Stimulated activated naive B cell treated with anti-CD40 and anti-IgM and Interleukin-4, amounts not matched to agents 10 μg/mL and 1 μg/mL and 100 μg/mL, for 72 hours (primary cell): ENCODE measurements around the gene FOXP1.

Experiments used
- ATAC-seq, 2 donors: fragments of 150-1000 bp; cut with Tn5 transposase; replicated peaks; 2 replicates each; pipeline ENCODE4 v1.10.0; 2021; ENCODE audit warnings: moderate library complexity in 1 of 2
- DNase-seq: peaks from one replicate; pipeline ENCODE4 v3.0.0; 2021
- H3K27ac Mint-ChIP-seq: one replicate; pipeline ENCODE4 v1.8.0; 2022; ENCODE audit warnings: mild to moderate bottlenecking, mixed read lengths
- H3K27me3 Mint-ChIP-seq, 2 donors: one replicate each; pipeline ENCODE4 v1.8.0; 2022; ENCODE audit warnings: mixed read lengths in 2 of 2
- H3K36me3 Mint-ChIP-seq, 2 donors: one replicate each; pipeline ENCODE4 v1.8.0; 2022; ENCODE audit warnings: mixed read lengths in 2 of 2, mild to moderate bottlenecking in 1 of 2
- H3K4me1 Mint-ChIP-seq, 2 donors: one replicate each; pipeline ENCODE4 v1.8.0; 2022; ENCODE audit warnings: mixed read lengths in 2 of 2, mild to moderate bottlenecking in 1 of 2
- H3K4me3 Mint-ChIP-seq, 2 donors: one replicate each; pipeline ENCODE4 v1.8.0; 2022; ENCODE audit warnings: mild to moderate bottlenecking in 2 of 2, mixed read lengths in 2 of 2, moderate library complexity in 1 of 2
- H3K9me3 Mint-ChIP-seq, 2 donors: one replicate each; pipeline ENCODE4 v1.8.0; 2022; ENCODE audit warnings: mixed read lengths in 2 of 2, mild to moderate bottlenecking in 1 of 2

The FOXP1 gene

DNA sequence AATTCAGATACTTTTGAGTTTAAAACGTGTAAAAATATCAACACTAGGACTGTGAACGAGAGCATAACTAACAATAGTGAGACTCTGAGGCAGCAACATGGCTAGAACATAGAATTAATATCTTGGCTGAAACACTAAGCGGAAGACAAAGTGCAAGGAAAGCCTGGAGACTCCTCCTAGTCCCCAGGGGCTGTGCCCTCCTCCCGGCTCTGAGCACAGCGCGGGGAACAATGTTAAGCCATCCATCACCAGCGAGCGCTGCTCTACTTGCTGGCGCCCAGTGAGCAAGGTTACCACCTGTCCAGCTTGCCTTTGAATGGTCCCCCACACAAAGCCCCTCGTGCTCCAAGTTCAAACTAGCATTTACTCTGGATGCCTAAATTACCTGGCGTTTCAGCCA, 436.9 kb downstream of the FOXP1 start:
- H3K4me1 Mint-ChIP-seq, result peaks cover 31 to 59% of the 10 kb centered on the region in 2 donors
- H3K9me3 Mint-ChIP-seq, result no peaks in the 10 kb centered on the region
- peak overlapping the region; percentile 42 for H3K27ac Mint-ChIP-seq
- no peaks in the 10 kb centered on the region for H3K27me3 Mint-ChIP-seq
- H3K4me3 Mint-ChIP-seq, result no peak overlapping the region
- H3K36me3 Mint-ChIP-seq, result peaks cover 25 to 30% of the 10 kb centered on the region in 2 donors
- DNase-seq (no peak), ATAC-seq (no peak)

DNA sequence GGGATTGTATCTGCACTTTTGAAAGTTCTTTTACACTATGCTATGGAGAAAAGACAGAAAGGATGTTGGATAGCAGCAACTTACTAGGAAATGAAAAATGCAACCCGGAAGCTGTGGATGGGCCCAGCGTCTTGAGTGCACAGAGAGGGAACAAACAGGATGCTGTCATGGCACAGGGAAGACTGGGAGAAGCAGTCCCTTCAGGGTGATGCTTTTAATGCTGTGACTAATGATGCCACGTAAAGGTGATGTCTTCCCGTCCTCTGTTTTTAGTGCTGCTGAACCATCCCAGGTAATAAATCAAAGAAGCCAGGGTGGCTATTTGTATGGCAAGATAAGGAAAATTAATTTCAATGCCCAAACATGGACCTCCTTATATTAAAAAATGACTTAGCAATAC, 437.6 kb downstream of the FOXP1 start:
- H3K9me3 Mint-ChIP-seq, result peaks cover 3 to 4% of the 10 kb centered on the region in 2 donors
- H3K4me3 Mint-ChIP-seq, result no peak overlapping the region
- peaks cover 29 to 33% of the 10 kb centered on the region in 2 donors for H3K36me3 Mint-ChIP-seq
- ATAC-seq, result no peak
- H3K27me3 Mint-ChIP-seq, result no peaks in the 10 kb centered on the region
- no peak for DNase-seq
- peaks cover 35 to 60% of the 10 kb centered on the region in 2 donors for H3K4me1 Mint-ChIP-seq
- peak overlapping the region; percentile 68 for H3K27ac Mint-ChIP-seq

DNA sequence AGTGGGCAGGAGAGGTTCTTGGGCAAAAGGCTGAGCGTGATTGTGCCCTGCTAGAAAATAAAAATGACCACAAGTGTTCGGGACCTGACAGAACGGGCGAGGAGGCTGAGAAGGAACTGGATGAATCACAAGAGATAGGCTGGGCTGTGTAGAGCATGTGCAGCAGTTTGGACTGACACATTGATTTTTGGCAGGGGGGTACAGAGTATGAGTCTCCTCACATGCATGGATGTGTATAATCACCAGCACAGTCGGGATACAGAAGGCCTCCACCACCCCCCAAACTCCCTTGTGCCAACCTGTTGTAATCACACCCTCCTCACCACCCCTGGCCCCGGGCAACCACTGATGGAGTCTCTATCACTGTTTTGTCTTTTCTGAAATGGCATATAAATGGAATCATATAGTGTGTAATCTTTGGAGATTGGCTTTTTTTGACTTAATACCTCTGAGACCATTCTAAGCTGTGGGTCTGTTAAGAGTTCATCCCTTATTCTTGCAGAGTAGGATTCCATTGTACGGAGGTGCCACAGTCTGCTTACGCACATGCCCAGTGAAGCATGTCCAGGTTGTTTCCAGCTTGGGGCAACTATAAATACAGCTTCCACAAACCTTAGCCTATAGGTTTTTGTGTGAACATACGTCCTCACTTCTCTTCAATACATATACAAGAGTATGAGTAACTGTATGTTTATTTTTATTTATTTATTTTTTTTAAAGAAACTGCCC, 438.8 kb downstream of the FOXP1 start:
- Mint-ChIP-seq H3K27ac (peak overlapping the region; percentile 73), H3K4me1 (peaks cover 35 to 51% of the 10 kb centered on the region in 2 donors), H3K27me3 (no peaks in the 10 kb centered on the region), H3K9me3 (peaks cover 3 to 4% of the 10 kb centered on the region in 2 donors), H3K36me3 (peaks cover 30 to 35% of the 10 kb centered on the region in 2 donors), H3K4me3 (no peak overlapping the region)
- ATAC-seq (peak; percentile 68 to 71), DNase-seq (no peak)

DNA sequence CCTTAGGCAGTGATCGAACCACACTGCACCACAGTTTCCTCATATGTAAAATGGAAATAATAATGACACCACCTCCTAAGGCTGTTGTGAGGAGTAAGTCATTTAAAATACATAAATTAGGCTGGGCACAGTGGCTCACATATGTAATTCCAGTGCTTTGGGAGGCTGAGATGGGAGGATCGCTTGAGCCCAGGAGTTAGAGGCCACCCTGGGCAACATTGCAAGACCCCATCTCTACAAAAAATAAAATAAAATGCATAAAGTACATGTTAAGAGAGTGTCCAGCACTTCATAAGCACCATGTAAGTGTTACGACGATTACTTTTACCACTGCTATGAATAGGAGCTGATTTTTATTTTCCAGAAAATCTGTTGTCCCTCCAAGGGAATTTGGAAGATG, 440.0 kb downstream of the FOXP1 start:
- Mint-ChIP-seq H3K9me3 (peaks cover 3 to 4% of the 10 kb centered on the region in 2 donors), H3K27me3 (no peaks in the 10 kb centered on the region), H3K4me3 (no peak overlapping the region), H3K4me1 (peaks cover 37 to 57% of the 10 kb centered on the region in 2 donors), H3K27ac (no peak overlapping the region), H3K36me3 (peaks cover 32 to 35% of the 10 kb centered on the region in 2 donors)
- DNase-seq (no peak), ATAC-seq (no peak)

DNA sequence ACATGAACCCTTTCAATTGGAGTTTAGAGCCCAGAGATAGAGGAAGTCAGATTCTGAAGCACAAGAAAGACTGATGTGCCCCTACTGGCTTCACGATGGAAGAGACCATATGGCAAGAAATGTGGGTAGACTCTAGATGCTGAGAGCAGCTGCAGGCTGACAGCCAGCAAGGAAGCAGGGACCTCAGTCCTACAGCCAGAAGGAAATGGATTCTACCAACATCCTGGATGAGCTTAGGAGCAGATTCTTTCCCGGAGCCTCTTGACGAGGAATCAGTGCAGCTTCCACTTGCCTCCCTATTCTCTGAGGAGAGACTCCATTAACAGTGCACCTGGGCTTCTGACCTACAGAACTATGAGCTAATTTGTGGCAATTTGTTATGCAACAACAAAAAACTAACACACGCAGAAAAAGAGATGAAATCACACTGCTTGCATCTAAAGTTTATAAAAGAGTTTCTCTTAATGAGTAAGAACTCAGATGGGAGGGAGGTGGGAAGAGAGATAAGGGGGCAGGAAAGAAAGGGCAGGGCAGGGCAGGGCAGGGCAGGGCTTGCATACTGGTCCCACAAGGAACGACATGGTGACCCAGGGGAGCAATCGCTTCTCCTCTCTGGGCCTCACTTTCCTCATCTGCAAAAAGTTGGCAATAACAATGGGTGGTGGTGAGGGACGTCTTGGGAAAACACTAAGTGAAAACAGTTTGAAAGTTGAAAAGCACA, 440.9 kb downstream of the FOXP1 start:
- DNase-seq (no peak), ATAC-seq (peak; percentile 74 to 81)
- Mint-ChIP-seq H3K9me3 (peaks cover 3 to 4% of the 10 kb centered on the region in 2 donors), H3K27me3 (no peaks in the 10 kb centered on the region), H3K27ac (peak overlapping the region; percentile 68), H3K36me3 (peaks cover 32 to 35% of the 10 kb centered on the region in 2 donors), H3K4me3 (no peak overlapping the region), H3K4me1 (peaks cover 37 to 57% of the 10 kb centered on the region in 2 donors)

DNA sequence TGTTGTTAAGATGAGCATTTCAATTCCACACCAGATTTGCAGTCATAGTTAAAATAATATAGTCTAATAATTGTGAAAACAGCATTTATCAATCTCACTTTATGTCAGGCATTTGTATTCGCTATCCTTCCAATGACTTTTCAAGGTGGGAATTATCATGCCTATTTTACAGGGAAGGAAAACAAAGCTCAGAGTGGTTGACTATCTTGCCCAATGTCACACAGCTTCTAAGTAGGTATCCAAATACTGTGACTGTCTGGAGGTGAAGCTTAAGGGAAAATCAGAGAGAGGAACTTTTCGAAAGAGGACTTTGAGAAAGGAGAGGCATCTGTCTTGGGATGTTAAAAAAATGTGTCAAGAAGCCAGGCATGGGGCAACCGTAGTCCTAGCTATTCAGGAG, 443.1 kb downstream of the FOXP1 start:
- no peak overlapping the region for H3K4me3 Mint-ChIP-seq
- ATAC-seq, result no peak
- H3K9me3 Mint-ChIP-seq, result peaks cover 3 to 4% of the 10 kb centered on the region in 2 donors
- H3K27ac Mint-ChIP-seq, result peak overlapping the region; percentile 59
- H3K36me3 Mint-ChIP-seq, result peaks cover 28 to 29% of the 10 kb centered on the region in 2 donors
- no peak for DNase-seq
- H3K27me3 Mint-ChIP-seq, result no peaks in the 10 kb centered on the region
- H3K4me1 Mint-ChIP-seq, result peaks cover 37 to 57% of the 10 kb centered on the region in 2 donors

DNA sequence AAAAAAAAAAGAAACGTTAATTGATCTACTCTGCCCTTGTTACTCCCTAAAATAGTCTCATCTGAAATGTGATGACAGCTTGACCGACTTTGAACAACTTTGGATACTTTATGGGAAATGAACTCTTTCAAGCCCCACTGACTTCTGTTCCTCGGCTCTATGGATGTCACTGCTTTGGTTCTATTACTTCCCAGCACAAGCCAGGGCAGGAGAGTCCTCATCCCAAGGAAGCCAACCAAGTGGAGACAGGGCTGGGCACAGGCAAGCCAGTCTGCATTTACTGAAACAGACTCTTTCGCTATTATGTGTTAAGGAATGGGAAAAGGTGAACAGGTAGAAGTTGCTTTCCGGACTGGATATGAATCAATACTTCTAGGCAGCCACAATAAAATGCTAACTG, 444.0 kb downstream of the FOXP1 start:
- peaks cover 22 to 25% of the 10 kb centered on the region in 2 donors for H3K36me3 Mint-ChIP-seq
- peaks cover 3 to 4% of the 10 kb centered on the region in 2 donors for H3K9me3 Mint-ChIP-seq
- no peak overlapping the region for H3K4me3 Mint-ChIP-seq
- H3K27ac Mint-ChIP-seq, result peak overlapping the region; percentile 48
- no peaks in the 10 kb centered on the region for H3K27me3 Mint-ChIP-seq
- ATAC-seq (no peak), DNase-seq (no peak)
- peaks cover 35 to 59% of the 10 kb centered on the region in 2 donors for H3K4me1 Mint-ChIP-seq

DNA sequence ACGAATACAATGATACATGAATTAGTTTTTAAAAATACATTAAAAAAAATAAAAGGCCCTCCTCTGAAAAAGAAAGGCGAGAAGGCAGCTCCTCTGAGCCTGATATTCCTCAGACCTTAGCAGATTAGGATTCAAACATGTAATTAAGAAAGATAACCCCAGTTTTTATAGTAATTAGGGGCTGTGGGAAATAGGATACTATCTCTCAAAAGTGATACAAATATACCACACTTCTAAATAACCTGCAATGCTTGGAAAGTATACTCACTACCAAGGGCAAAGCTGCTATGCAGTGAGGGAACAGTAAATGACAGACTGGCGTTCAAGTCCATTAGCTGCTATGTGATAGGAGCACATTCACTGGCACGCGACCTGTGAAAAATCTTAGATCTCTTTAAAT, 445.1 kb downstream of the FOXP1 start:
- Mint-ChIP-seq H3K9me3 (peaks cover 3 to 4% of the 10 kb centered on the region in 2 donors), H3K27ac (no peak overlapping the region), H3K4me1 (peaks cover 36 to 62% of the 10 kb centered on the region in 2 donors), H3K4me3 (no peak overlapping the region), H3K36me3 (peaks cover 21% of the 10 kb centered on the region in 2 donors), H3K27me3 (no peaks in the 10 kb centered on the region)
- ATAC-seq (no peak), DNase-seq (no peak)

DNA sequence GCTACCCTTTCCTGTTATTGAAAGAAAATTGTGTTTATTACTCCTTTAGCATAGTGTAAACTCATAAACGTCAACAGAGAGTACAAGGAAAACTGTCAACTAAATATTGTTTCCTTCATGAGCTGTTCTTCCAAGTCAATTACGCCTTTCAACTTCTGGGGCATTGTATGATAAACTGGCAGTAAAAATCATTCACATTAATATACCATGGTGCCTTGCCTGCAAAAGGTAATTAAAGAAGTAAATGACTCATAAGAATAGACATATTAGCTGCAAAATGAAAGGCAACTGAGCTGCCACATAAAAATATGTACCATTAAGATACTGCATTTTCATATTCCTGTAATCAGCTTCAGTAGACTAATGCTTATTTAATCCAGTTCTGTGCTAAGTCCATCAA, 447.3 kb downstream of the FOXP1 start:
- DNase-seq (no peak), ATAC-seq (no peak)
- H3K4me1 Mint-ChIP-seq, result peaks cover 35 to 59% of the 10 kb centered on the region in 2 donors
- H3K27me3 Mint-ChIP-seq, result no peaks in the 10 kb centered on the region
- peaks cover 1% of the 10 kb centered on the region in 2 donors for H3K9me3 Mint-ChIP-seq
- peaks cover 14 to 23% of the 10 kb centered on the region in 2 donors for H3K36me3 Mint-ChIP-seq
- no peak overlapping the region for H3K27ac Mint-ChIP-seq
- no peak overlapping the region for H3K4me3 Mint-ChIP-seq

DNA sequence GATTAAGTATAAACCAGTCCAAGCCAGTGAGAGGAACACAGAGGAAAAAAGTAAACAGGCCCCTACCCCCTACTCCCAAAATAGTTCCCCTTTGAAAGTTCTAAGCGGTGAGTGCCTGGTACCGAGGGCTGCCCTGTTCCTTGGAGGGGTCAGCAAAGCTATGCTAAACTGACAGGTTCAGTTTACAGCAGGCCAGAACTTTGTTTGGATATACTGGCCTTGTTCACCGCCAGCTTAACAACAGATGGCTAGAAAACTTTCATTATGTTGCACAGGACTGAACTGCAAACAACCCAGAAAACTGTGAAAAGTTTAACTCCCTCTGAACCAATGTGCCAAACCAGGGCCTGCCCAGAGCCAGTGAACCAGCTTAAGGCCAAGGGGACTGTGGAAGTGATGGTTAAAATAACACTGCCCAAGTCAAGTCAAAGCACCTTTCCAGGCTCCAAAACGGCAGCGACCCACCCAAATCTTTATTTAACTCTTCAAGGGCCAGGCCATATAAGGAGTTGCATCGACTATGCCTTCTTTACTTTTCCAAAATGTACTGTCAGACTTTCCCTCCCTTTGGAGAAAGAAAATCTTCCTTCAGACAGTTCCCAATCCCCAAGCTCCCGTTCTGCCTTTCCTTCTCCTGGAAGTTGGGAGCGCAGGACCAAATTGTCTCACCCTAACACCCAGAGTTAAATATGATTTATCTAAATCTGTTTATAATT, 448.0 kb downstream of the FOXP1 start:
- Mint-ChIP-seq H3K4me3 (no peak overlapping the region), H3K36me3 (peaks cover 11 to 19% of the 10 kb centered on the region in 2 donors), H3K9me3 (no peaks in the 10 kb centered on the region), H3K27ac (peak overlapping the region; percentile 82), H3K27me3 (no peaks in the 10 kb centered on the region), H3K4me1 (peaks cover 34 to 64% of the 10 kb centered on the region in 2 donors)
- ATAC-seq (no peak), DNase-seq (no peak)

DNA sequence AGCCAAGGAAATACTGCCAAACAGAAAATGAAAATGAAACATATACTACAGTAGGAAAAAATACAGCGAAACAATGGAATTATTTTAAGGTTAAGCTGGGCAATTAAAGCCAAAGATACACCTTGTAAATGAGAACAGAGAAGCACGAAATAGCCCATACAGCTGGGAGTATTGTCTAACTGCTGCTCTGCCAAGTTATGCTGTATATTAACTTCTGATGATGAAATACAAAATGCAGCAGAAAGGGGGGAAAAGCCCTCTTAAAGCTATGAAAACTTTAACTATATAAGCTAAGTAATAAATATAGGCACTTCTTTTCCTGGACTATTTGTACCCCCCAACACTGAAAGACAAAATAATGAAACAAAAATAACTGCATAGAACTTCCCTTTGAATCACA, 449.0 kb downstream of the FOXP1 start:
- Mint-ChIP-seq H3K4me1 (peaks cover 39 to 63% of the 10 kb centered on the region in 2 donors), H3K9me3 (no peaks in the 10 kb centered on the region), H3K4me3 (peak overlapping the region in 1 of 2 donors; percentile 35), H3K36me3 (peaks cover 15 to 26% of the 10 kb centered on the region in 2 donors), H3K27me3 (no peaks in the 10 kb centered on the region), H3K27ac (peak overlapping the region; percentile 81)
- ATAC-seq (no peak), DNase-seq (no peak)

DNA sequence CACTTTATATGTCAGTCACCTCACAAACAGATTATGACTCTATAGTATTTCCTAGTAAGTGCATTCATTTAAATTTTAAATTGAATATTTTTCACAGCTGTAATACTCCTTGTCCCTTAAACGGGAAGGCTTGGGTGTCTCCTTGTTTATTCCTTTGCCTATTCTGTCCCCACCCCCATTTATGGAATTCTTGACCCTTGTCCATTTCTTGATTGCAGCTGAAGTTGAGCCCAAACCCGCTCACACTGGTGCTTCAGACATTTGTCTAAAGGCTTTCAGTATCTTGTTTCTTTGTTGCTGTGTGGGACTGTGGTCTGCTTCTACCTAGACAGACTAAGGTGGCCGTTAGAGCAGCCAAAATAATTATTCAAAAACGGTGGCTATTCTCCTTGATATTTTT, 449.7 kb downstream of the FOXP1 start:
- ATAC-seq, result no peak
- no peak overlapping the region for H3K4me3 Mint-ChIP-seq

DNA sequence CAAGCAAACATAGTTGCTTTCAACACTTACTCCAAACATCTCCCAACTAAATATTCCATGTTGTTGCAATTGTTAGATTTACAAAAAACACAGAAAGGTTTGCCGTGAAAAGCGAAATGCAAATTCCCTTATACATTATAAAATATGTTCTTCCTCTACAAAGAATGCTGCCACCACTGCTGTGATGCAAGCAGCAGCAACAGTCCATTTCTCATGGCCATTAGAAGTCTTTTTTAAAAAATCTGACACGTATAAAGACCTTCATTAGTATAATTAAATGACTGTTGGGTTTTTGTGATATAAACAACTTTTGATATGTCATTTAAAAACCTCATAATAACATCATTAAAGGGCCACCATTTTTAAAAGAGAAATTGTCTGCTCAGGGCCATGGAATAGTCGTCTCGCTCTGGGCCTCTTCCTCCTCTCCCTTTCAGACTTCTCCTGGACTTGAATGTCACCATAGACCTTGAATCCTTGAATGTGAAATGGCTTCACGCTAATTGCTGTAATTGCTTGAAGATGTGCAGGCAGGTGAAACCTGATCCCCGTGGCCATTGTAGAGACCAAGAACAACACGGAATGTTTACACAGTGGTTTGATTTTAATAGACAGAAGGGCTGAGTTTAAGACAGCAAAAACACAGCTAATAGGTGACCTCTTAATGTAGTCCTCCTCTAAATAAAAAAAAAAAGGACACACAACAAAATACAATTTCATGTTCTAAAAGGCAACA, 450.4 kb downstream of the FOXP1 start:
- Mint-ChIP-seq H3K4me3 (no peak overlapping the region), H3K9me3 (no peaks in the 10 kb centered on the region), H3K4me1 (peaks cover 40 to 71% of the 10 kb centered on the region in 2 donors), H3K27ac (peak overlapping the region; percentile 82), H3K27me3 (no peaks in the 10 kb centered on the region), H3K36me3 (peaks cover 13 to 30% of the 10 kb centered on the region in 2 donors)
- ATAC-seq, result no peak
- no peak for DNase-seq

More for the DNA sequence above, 449.7 kb downstream of the FOXP1 start:
- Mint-ChIP-seq H3K36me3 (peaks cover 13 to 30% of the 10 kb centered on the region in 2 donors), H3K4me1 (peaks cover 40 to 64% of the 10 kb centered on the region in 2 donors), H3K9me3 (no peaks in the 10 kb centered on the region), H3K27ac (peak overlapping the region; percentile 81), H3K27me3 (no peaks in the 10 kb centered on the region)
- DNase-seq, result no peak
